Central memory CD8-positive, alpha-beta T cell (primary cell): ENCODE data around the gene LRFN2.

Source experiments
- ATAC-seq: fragments of 150-1000 bp; cut with Tn5 transposase; replicated peaks from 2 replicates; pipeline ENCODE4 v1.10.0; 2022; ENCODE audit warnings: mild to moderate bottlenecking, moderate FRiP score, moderate number of reproducible peaks; ENCODE audit not compliant: poor library complexity, severe bottlenecking; ENCODE audit errors: extremely low read depth
- DNase-seq, 2 donors: peaks; one replicate each; pipeline ENCODE4 v3.0.0; 2021; ENCODE audit warnings: low spot score in 2 of 2
- H3K27ac Mint-ChIP-seq: one replicate; pipeline ENCODE4 v1.8.0; 2022; ENCODE audit warnings: low read depth, mild to moderate bottlenecking, moderate library complexity, mixed read lengths
- H3K27me3 Mint-ChIP-seq: one replicate; pipeline ENCODE4 v1.8.0; 2022; ENCODE audit warnings: mixed read lengths
- H3K36me3 Mint-ChIP-seq: one replicate; pipeline ENCODE4 v1.8.0; 2022; ENCODE audit warnings: mild to moderate bottlenecking, moderate library complexity, mixed read lengths; ENCODE audit not compliant: insufficient read depth
- H3K4me1 Mint-ChIP-seq: one replicate; pipeline ENCODE4 v1.8.0; 2022; ENCODE audit warnings: mixed read lengths
- H3K4me3 Mint-ChIP-seq: one replicate; pipeline ENCODE4 v1.8.0; 2022; ENCODE audit warnings: mild to moderate bottlenecking, moderate library complexity, mixed read lengths
- H3K9me3 Mint-ChIP-seq: one replicate; pipeline ENCODE4 v1.8.0; 2022; ENCODE audit warnings: mixed read lengths

LRFN2 gene

GRCh38 chr6:40444811-40445210 is 142.4 kb downstream of the LRFN2 start:
- ATAC-seq = no peak
- DNase-seq = no peak
- peaks cover 22% of the 10 kb centered on the region for H3K4me1 Mint-ChIP-seq
- no peaks in the 10 kb centered on the region for H3K9me3 Mint-ChIP-seq
- no peaks in the 10 kb centered on the region for H3K36me3 Mint-ChIP-seq
- H3K4me3 Mint-ChIP-seq = no peak overlapping the region
- H3K27me3 Mint-ChIP-seq = peaks cover 10% of the 10 kb centered on the region
- H3K27ac Mint-ChIP-seq = no peak overlapping the region

- H3K36me3 Mint-ChIP-seq = no peaks in the 10 kb centered on the region
These were observed 142.9 kb downstream of the LRFN2 start for GRCh38 chr6:40444312-40444711.

GRCh38 chr6:40443842-40444241 is 143.3 kb downstream of the LRFN2 start:
- H3K4me1 Mint-ChIP-seq = peaks cover 25% of the 10 kb centered on the region
- H3K27me3 Mint-ChIP-seq = peaks cover 10% of the 10 kb centered on the region
- no peak for ATAC-seq
- no peak overlapping the region for H3K27ac Mint-ChIP-seq
- no peak for DNase-seq
- H3K36me3 Mint-ChIP-seq = no peaks in the 10 kb centered on the region
- H3K9me3 Mint-ChIP-seq = no peaks in the 10 kb centered on the region
- H3K4me3 Mint-ChIP-seq = no peak overlapping the region

More at GRCh38 chr6:40444312-40444711, 142.9 kb downstream of the LRFN2 start:
- ATAC-seq (no peak), DNase-seq (no peak)
- Mint-ChIP-seq H3K27me3 (peaks cover 10% of the 10 kb centered on the region), H3K4me1 (peaks cover 26% of the 10 kb centered on the region), H3K27ac (no peak overlapping the region), H3K4me3 (no peak overlapping the region), H3K9me3 (no peaks in the 10 kb centered on the region)

GRCh38 chr6:40442591-40442990 is 144.6 kb downstream of the LRFN2 start:
- Mint-ChIP-seq H3K4me1 (peaks cover 20% of the 10 kb centered on the region), H3K27ac (no peak overlapping the region), H3K36me3 (no peaks in the 10 kb centered on the region), H3K9me3 (no peaks in the 10 kb centered on the region), H3K4me3 (no peak overlapping the region), H3K27me3 (peaks cover 4% of the 10 kb centered on the region)
- DNase-seq (no peak), ATAC-seq (no peak)

- H3K27me3 Mint-ChIP-seq = no peaks in the 10 kb centered on the region
- H3K4me1 Mint-ChIP-seq = peaks cover 31% of the 10 kb centered on the region
These were observed 146.0 kb downstream of the LRFN2 start for GRCh38 chr6:40441150-40441549.

GRCh38 chr6:40440053-40440452 is 147.1 kb downstream of the LRFN2 start:
- Mint-ChIP-seq H3K4me3 (no peak overlapping the region), H3K9me3 (no peaks in the 10 kb centered on the region), H3K27ac (peak overlapping the region; percentile 76), H3K36me3 (peaks cover 2% of the 10 kb centered on the region), H3K27me3 (no peaks in the 10 kb centered on the region), H3K4me1 (peaks cover 30% of the 10 kb centered on the region)
- ATAC-seq (no peak), DNase-seq (no peak)

More at GRCh38 chr6:40441150-40441549, 146.0 kb downstream of the LRFN2 start:
- peaks cover 2% of the 10 kb centered on the region for H3K36me3 Mint-ChIP-seq
- H3K27ac Mint-ChIP-seq = peak overlapping the region; percentile 17
- H3K4me3 Mint-ChIP-seq = no peak overlapping the region
- ATAC-seq (no peak), DNase-seq (no peak)
- no peaks in the 10 kb centered on the region for H3K9me3 Mint-ChIP-seq

GRCh38 chr6:40439026-40439800 is 148.0 kb downstream of the LRFN2 start:
- ATAC-seq (no peak), DNase-seq (no peak)
- H3K4me1 Mint-ChIP-seq = peaks cover 25% of the 10 kb centered on the region
- H3K4me3 Mint-ChIP-seq = no peak overlapping the region
- H3K36me3 Mint-ChIP-seq = peaks cover 2% of the 10 kb centered on the region
- no peaks in the 10 kb centered on the region for H3K9me3 Mint-ChIP-seq
- H3K27me3 Mint-ChIP-seq = no peaks in the 10 kb centered on the region
- H3K27ac Mint-ChIP-seq = peak overlapping the region; percentile 76

- Mint-ChIP-seq H3K27ac (peak overlapping the region; percentile 20), H3K9me3 (no peaks in the 10 kb centered on the region), H3K4me3 (no peak overlapping the region), H3K36me3 (peaks cover 2% of the 10 kb centered on the region), H3K4me1 (peaks cover 21% of the 10 kb centered on the region), H3K27me3 (no peaks in the 10 kb centered on the region)
- no peak for DNase-seq
- no peak for ATAC-seq
These were observed 148.8 kb downstream of the LRFN2 start for GRCh38 chr6:40438246-40438887.

GRCh38 chr6:40437631-40438030 is 149.5 kb downstream of the LRFN2 start:
- DNase-seq = no peak
- Mint-ChIP-seq H3K9me3 (no peaks in the 10 kb centered on the region), H3K27me3 (no peaks in the 10 kb centered on the region), H3K4me3 (no peak overlapping the region), H3K27ac (no peak overlapping the region), H3K4me1 (peaks cover 19% of the 10 kb centered on the region), H3K36me3 (peaks cover 2% of the 10 kb centered on the region)
- no peak for ATAC-seq

- Mint-ChIP-seq H3K4me1 (peaks cover 19% of the 10 kb centered on the region), H3K9me3 (no peaks in the 10 kb centered on the region), H3K4me3 (no peak overlapping the region), H3K27me3 (no peaks in the 10 kb centered on the region), H3K27ac (peak overlapping the region; percentile 83), H3K36me3 (peaks cover 2% of the 10 kb centered on the region)
- peak in 1 of 2 donors; percentile 21 for DNase-seq
- peak; percentile 78 for ATAC-seq
These were observed 150.2 kb downstream of the LRFN2 start for GRCh38 chr6:40436685-40437604.

GRCh38 chr6:40432982-40433381 is 154.2 kb downstream of the LRFN2 start:
- H3K27me3 Mint-ChIP-seq = no peaks in the 10 kb centered on the region
- H3K36me3 Mint-ChIP-seq = peaks cover 2% of the 10 kb centered on the region
- no peak overlapping the region for H3K4me3 Mint-ChIP-seq
- H3K4me1 Mint-ChIP-seq = peaks cover 11% of the 10 kb centered on the region
- DNase-seq = no peak
- H3K9me3 Mint-ChIP-seq = no peaks in the 10 kb centered on the region
- ATAC-seq = no peak
- no peak overlapping the region for H3K27ac Mint-ChIP-seq

GRCh38 chr6:40431706-40432105 is 155.5 kb downstream of the LRFN2 start:
- Mint-ChIP-seq H3K4me1 (peaks cover 5% of the 10 kb centered on the region), H3K9me3 (no peaks in the 10 kb centered on the region), H3K27me3 (no peaks in the 10 kb centered on the region), H3K4me3 (no peak overlapping the region), H3K36me3 (peaks cover under 1% of the 10 kb centered on the region), H3K27ac (no peak overlapping the region)
- no peak for ATAC-seq
- DNase-seq = no peak
